Astrocyte (in vitro differentiated cells and primary cell): ENCODE measurements around the gene TBC1D16. TPM values are rescaled to one million over a fixed set of nuclear protein-coding genes. Genes with fewer than 3 reads are reported as not detected.

Experiments used
- DNase-seq: peaks from one replicate; pipeline ENCODE4 v3.0.0-alpha.2; 2010; ENCODE audit warnings: low read depth
- FAIRE-seq: peaks from 2 replicates; lab custom pipeline; 2011; peaks lifted over from hg19 to GRCh38; lab: Jason Lieb, UNC
- H2AFZ ChIP-seq: 2 replicates; pipeline ENCODE4 v1.6.0; 2012; ENCODE audit warnings: low read depth, low read length, inconsistent platforms
- H3K27ac ChIP-seq: 2 replicates; pipeline ENCODE4 v1.5.1; 2011; ENCODE audit warnings: low read depth, low read length, inconsistent platforms
- H3K27me3 ChIP-seq: 2 replicates; pipeline ENCODE4 v1.6.0; 2011; ENCODE audit warnings: low read length, inconsistent platforms; ENCODE audit not compliant: insufficient read depth
- H3K36me3 ChIP-seq: 2 replicates; pipeline ENCODE4 v1.5.1; 2011; ENCODE audit warnings: low read length, inconsistent platforms; ENCODE audit not compliant: insufficient read depth
- H3K4me1 ChIP-seq: 2 replicates; pipeline ENCODE4 v1.5.1; 2011; ENCODE audit warnings: low read length, inconsistent platforms; ENCODE audit not compliant: insufficient read depth
- H3K4me2 ChIP-seq: 2 replicates; pipeline ENCODE4 v1.6.0; 2012; ENCODE audit warnings: low read length, inconsistent platforms
- H3K4me3 ChIP-seq: 2 replicates; pipeline ENCODE4 v1.5.1; 2011; ENCODE audit warnings: low read depth, mild to moderate bottlenecking, low read length, inconsistent platforms; ENCODE audit not compliant: insufficient read depth
- H3K79me2 ChIP-seq: 2 replicates; pipeline ENCODE4 v1.6.0; 2012; ENCODE audit warnings: mild to moderate bottlenecking, low read length, inconsistent platforms; ENCODE audit not compliant: insufficient read depth
- H3K9ac ChIP-seq: 2 replicates; pipeline ENCODE4 v1.6.0; 2012; ENCODE audit warnings: mild to moderate bottlenecking, low read length, inconsistent platforms
- H3K9me3 ChIP-seq: 2 replicates; pipeline ENCODE4 v1.5.1; 2012; ENCODE audit warnings: low read depth, mild to moderate bottlenecking, low read length, inconsistent platforms; ENCODE audit not compliant: insufficient read depth
- H4K20me1 ChIP-seq: 2 replicates; pipeline ENCODE4 v1.6.0; 2012; ENCODE audit warnings: low read length, inconsistent platforms; ENCODE audit not compliant: insufficient read depth
- H3K27ac Mint-ChIP-seq: one replicate; pipeline ENCODE4 v1.8.0; 2021; ENCODE audit warnings: mild to moderate bottlenecking, mixed read lengths; ENCODE audit not compliant: unreplicated experiment
- H3K27me3 Mint-ChIP-seq: one replicate; pipeline ENCODE4 v1.8.0; 2021; ENCODE audit warnings: low read depth, mixed read lengths; ENCODE audit not compliant: unreplicated experiment
- H3K36me3 Mint-ChIP-seq: one replicate; pipeline ENCODE4 v1.8.0; 2021; ENCODE audit warnings: low read depth, mixed read lengths; ENCODE audit not compliant: unreplicated experiment
- H3K4me1 Mint-ChIP-seq: one replicate; pipeline ENCODE4 v1.8.0; 2021; ENCODE audit warnings: low read depth, mixed read lengths; ENCODE audit not compliant: unreplicated experiment
- H3K4me3 Mint-ChIP-seq: one replicate; pipeline ENCODE4 v1.8.0; 2021; ENCODE audit warnings: mild to moderate bottlenecking, moderate library complexity, mixed read lengths; ENCODE audit not compliant: unreplicated experiment
- H3K9me3 Mint-ChIP-seq: one replicate; pipeline ENCODE4 v1.8.0; 2021; ENCODE audit warnings: mild to moderate bottlenecking, mixed read lengths; ENCODE audit not compliant: unreplicated experiment
- EZH2 ChIP-seq: IDR thresholded peaks from 2 replicates; pipeline ENCODE4 v1.6.1; 2012; ENCODE audit warnings: mild to moderate bottlenecking, low read length, inconsistent platforms; ENCODE audit not compliant: insufficient read depth
- total RNA-seq: library from RNA; stranded (reverse); gene quantifications from 2 replicates; pipeline ENCODE4 v1.2.1, GENCODE V29; 2021
- TF ChIP-seq, protein P1 (sequence below): IDR thresholded peaks from 2 replicates; pipeline ENCODE4 v1.5.1; 2011; ENCODE audit warnings: low read depth, mild to moderate bottlenecking, inconsistent platforms, low read length, moderate library complexity; ENCODE audit not compliant: insufficient read depth

The TBC1D16 gene
- total RNA-seq, 1 donor from 2014 or later, result 37.6 TPM

DNA sequence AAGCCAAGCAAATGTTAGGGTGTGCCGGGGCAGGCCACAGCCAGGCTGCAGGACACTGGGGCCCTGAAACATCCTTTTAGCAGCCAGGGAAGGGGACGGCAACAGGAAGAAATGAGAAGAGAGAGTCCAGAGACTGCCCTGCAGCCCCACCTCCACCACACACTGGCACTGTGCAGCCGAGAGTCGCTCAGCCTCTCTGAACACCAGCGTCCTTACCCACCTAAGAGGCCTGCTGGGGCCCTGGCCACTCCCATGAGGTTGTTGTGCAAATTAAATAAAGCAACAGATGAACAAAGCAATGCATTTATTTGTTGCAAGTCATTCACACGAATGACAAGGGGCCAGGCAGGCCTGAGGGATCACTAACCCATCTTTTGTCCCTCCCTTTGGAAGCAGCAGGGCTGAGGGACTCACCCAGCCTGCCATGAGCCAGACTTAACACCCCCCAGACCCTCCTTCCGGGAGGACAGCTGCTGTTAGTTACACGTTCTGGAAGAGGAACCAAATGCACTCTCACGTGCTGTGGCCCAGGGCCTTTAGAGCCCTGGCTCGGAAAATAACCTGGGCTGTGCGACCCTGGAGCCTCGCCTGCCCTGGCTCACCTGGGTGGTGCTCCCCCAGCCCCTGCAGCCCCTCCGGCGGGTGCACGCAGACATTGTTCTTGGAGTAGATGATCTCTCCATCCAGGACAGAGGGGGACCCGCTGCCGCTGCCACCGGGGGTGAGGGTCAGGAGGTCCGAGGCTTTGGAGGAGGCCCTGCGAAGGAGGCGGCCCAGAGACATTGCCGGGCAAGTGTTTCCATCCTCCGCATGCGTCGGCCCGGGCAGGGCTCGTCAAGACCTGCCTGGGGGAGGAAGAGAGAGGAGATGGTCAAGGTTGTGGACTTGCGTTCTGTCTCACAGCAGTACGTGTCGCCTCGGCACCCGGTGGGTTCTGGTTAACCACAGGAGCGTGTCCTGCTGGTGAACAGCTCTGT, 22.6 kb downstream of the TBC1D16 start:
- H3K27me3 ChIP-seq, result no peaks in the 10 kb centered on the region
- H3K4me3 ChIP-seq, result no peak overlapping the region
- H3K4me1 ChIP-seq, result no peaks in the 10 kb centered on the region
- H3K36me3 ChIP-seq, result no peaks in the 10 kb centered on the region
- H3K9ac ChIP-seq, result no peak overlapping the region
- no peak overlapping the region for H3K4me3 Mint-ChIP-seq
- H4K20me1 ChIP-seq, result peaks cover 47% of the 10 kb centered on the region
- peaks cover 10% of the 10 kb centered on the region for H3K36me3 Mint-ChIP-seq
- no peak overlapping the region for H3K4me2 ChIP-seq
- no peaks in the 10 kb centered on the region for H3K9me3 Mint-ChIP-seq
- no peak overlapping the region for H2AFZ ChIP-seq
- FAIRE-seq (no peak), DNase-seq (no peak)
- H3K4me1 Mint-ChIP-seq, result no peaks in the 10 kb centered on the region
- H3K27ac Mint-ChIP-seq, result no peak overlapping the region
- H3K27ac ChIP-seq, result no peak overlapping the region
- H3K79me2 ChIP-seq, result peaks cover 20% of the 10 kb centered on the region
- no peaks in the 10 kb centered on the region for H3K27me3 Mint-ChIP-seq
- H3K9me3 ChIP-seq, result no peaks in the 10 kb centered on the region
- no peak for TF ChIP-seq EZH2
- TF ChIP-seq, protein P1, sequence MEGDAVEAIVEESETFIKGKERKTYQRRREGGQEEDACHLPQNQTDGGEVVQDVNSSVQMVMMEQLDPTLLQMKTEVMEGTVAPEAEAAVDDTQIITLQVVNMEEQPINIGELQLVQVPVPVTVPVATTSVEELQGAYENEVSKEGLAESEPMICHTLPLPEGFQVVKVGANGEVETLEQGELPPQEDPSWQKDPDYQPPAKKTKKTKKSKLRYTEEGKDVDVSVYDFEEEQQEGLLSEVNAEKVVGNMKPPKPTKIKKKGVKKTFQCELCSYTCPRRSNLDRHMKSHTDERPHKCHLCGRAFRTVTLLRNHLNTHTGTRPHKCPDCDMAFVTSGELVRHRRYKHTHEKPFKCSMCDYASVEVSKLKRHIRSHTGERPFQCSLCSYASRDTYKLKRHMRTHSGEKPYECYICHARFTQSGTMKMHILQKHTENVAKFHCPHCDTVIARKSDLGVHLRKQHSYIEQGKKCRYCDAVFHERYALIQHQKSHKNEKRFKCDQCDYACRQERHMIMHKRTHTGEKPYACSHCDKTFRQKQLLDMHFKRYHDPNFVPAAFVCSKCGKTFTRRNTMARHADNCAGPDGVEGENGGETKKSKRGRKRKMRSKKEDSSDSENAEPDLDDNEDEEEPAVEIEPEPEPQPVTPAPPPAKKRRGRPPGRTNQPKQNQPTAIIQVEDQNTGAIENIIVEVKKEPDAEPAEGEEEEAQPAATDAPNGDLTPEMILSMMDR, result no peak

DNA sequence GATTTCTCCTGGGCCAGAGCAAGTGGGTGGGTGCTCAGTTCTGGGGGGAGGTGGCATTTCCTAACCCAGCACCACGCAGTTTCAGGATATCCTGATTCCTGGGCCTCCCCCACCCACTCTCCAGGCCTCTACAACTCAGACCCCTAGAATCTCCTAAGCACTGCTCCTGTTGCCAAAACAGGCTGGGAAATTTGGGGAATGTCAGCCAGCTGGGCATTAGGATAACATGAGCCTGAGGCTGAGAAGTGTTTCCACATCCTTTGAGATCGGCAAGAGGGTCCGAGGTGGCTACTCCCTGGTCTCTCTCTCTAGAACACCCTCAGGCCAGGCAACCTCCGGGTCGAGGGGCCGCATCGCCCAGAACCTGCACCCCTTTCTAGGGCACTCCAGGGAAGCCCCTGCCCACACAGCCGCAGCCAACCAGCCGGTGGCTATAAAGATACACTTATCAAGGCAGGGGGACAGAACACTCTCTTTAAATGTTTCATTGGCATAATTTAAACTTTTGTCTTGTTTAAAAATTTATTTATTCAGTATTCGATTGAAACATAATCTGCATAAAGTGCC, 23.6 kb downstream of the TBC1D16 start:
- H3K36me3 ChIP-seq, result no peaks in the 10 kb centered on the region
- FAIRE-seq (no peak), DNase-seq (no peak)
- peaks cover 49% of the 10 kb centered on the region for H4K20me1 ChIP-seq
- no peak overlapping the region for H3K9ac ChIP-seq
- H3K27ac ChIP-seq, result no peak overlapping the region
- Mint-ChIP-seq H3K9me3 (no peaks in the 10 kb centered on the region), H3K27me3 (no peaks in the 10 kb centered on the region), H3K4me3 (no peak overlapping the region), H3K36me3 (peaks cover 10% of the 10 kb centered on the region), H3K4me1 (no peaks in the 10 kb centered on the region), H3K27ac (no peak overlapping the region)
- peaks cover 15% of the 10 kb centered on the region for H3K79me2 ChIP-seq
- no peak overlapping the region for H2AFZ ChIP-seq
- H3K4me3 ChIP-seq, result no peak overlapping the region
- TF ChIP-seq, protein P1, result no peak
- TF ChIP-seq EZH2, result no peak
- no peak overlapping the region for H3K4me2 ChIP-seq
- H3K4me1 ChIP-seq, result no peaks in the 10 kb centered on the region
- no peaks in the 10 kb centered on the region for H3K27me3 ChIP-seq
- no peaks in the 10 kb centered on the region for H3K9me3 ChIP-seq
